ENCODE measurements around the gene RFXANK. TPM values are rescaled to one million over a fixed set of nuclear protein-coding genes. Genes with fewer than 3 reads are reported as not detected.

Gene RFXANK
- total RNA-seq, 1 donor from 2014 or later = 31.2 TPM

DNA sequence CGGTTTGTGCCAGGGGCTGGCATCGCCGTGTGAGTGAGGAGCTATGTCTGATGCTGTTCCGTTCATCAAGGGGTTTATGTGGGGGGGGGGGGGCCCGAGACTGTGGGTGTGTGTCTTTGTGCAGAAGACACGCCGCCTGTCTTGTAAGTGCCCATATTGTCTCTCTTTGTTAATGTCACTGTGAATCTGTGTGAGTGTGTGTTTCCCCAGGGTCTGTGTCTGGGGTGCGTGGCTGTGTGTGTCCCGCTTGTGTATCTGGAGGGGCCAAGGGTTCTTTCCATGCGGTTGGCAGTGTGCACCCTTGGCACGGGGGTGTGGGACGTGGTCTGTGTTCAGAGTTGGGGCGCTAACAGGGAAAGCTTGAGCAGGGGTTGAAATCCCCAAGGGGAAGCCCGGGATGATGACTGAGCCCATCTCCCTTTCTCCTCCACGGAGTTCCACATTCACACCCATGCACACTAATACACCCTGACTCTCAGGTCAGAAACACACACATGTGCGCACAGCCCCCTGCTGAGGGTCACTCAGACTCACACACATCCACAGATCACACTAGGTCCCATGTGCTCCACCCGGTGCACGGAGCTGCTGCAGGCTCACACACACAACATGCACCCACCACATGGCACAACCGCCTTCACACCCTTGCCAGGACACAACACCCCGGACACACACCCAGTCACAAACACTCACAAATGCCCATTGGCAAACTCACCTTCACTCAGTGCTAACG is 21.5 kb downstream of the RFXANK start:
- Mint-ChIP-seq H3K9me3 (no peaks in the 10 kb centered on the region), H3K27me3 (ENCODE audit: insufficient read depth, low read depth) (peaks cover 39% of the 10 kb centered on the region), H3K4me1 (peaks cover 18% of the 10 kb centered on the region), H3K4me3 (peak overlapping the region; percentile 61), H3K36me3 (no peaks in the 10 kb centered on the region), H3K27ac (no peak overlapping the region)
- DNase-seq (ENCODE audit: low spot score) = no peak
- no peaks in the 10 kb centered on the region for H3K9me3 ChIP-seq (ENCODE audit: low read depth)
- no peak overlapping the region for H3K27ac ChIP-seq
- peaks cover 6% of the 10 kb centered on the region for H3F3A ChIP-seq (ENCODE audit: low read depth)
- H4K20me1 ChIP-seq (ENCODE audit: low read depth) = peaks cover 31% of the 10 kb centered on the region
- H3K9ac ChIP-seq = no peak overlapping the region
- H3K79me2 ChIP-seq (ENCODE audit: low read depth) = no peaks in the 10 kb centered on the region
- peak overlapping the region; percentile 79 for H3K4me2 ChIP-seq
- H3K27me3 ChIP-seq = peaks cover 63% of the 10 kb centered on the region
- H3K4me3 ChIP-seq = no peak overlapping the region
- no peaks in the 10 kb centered on the region for H3K36me3 ChIP-seq
- no peak for TF ChIP-seq EZH2phosphoT487 (IDR thresholded peaks at IDR 0.05)
- TF ChIP-seq, protein P1, sequence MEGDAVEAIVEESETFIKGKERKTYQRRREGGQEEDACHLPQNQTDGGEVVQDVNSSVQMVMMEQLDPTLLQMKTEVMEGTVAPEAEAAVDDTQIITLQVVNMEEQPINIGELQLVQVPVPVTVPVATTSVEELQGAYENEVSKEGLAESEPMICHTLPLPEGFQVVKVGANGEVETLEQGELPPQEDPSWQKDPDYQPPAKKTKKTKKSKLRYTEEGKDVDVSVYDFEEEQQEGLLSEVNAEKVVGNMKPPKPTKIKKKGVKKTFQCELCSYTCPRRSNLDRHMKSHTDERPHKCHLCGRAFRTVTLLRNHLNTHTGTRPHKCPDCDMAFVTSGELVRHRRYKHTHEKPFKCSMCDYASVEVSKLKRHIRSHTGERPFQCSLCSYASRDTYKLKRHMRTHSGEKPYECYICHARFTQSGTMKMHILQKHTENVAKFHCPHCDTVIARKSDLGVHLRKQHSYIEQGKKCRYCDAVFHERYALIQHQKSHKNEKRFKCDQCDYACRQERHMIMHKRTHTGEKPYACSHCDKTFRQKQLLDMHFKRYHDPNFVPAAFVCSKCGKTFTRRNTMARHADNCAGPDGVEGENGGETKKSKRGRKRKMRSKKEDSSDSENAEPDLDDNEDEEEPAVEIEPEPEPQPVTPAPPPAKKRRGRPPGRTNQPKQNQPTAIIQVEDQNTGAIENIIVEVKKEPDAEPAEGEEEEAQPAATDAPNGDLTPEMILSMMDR (IDR thresholded peaks at IDR 0.05) = no peak
- no peaks in the 10 kb centered on the region for H3K4me1 ChIP-seq
- no peak overlapping the region for H2AFZ ChIP-seq (replicated peaks)

- H3K27ac Mint-ChIP-seq = no peak overlapping the region
- no peak overlapping the region for H3K9ac ChIP-seq
- peaks cover 6% of the 10 kb centered on the region for H3F3A ChIP-seq (ENCODE audit: low read depth)
- no peaks in the 10 kb centered on the region for H3K9me3 ChIP-seq (ENCODE audit: low read depth)
- H3K79me2 ChIP-seq (ENCODE audit: low read depth) = no peaks in the 10 kb centered on the region
- no peak overlapping the region for H3K4me3 ChIP-seq
- H3K27ac ChIP-seq = no peak overlapping the region
- H3K27me3 ChIP-seq = peaks cover 58% of the 10 kb centered on the region
- peak; percentile 42 for DNase-seq (ENCODE audit: low spot score)
- peak overlapping the region; percentile 69 for H3K4me3 Mint-ChIP-seq
- H3K9me3 Mint-ChIP-seq = no peaks in the 10 kb centered on the region
- H3K4me1 ChIP-seq = no peaks in the 10 kb centered on the region
- no peak overlapping the region for H2AFZ ChIP-seq (replicated peaks)
- H3K36me3 ChIP-seq = no peaks in the 10 kb centered on the region
- H3K4me1 Mint-ChIP-seq = peaks cover 18% of the 10 kb centered on the region
- no peak overlapping the region for H3K4me2 ChIP-seq
- H3K27me3 Mint-ChIP-seq (ENCODE audit: insufficient read depth, low read depth) = peaks cover 39% of the 10 kb centered on the region
- no peak for TF ChIP-seq EZH2 (IDR thresholded peaks at IDR 0.05)
- TF ChIP-seq, protein P1 (IDR thresholded peaks at IDR 0.05) = no peak
- TF ChIP-seq EZH2phosphoT487 (IDR thresholded peaks at IDR 0.05) = no peak
- H3K36me3 Mint-ChIP-seq = no peaks in the 10 kb centered on the region
- peaks cover 31% of the 10 kb centered on the region for H4K20me1 ChIP-seq (ENCODE audit: low read depth)
Measured at GRCh38 chr19:19214159-19214490, 22.1 kb downstream of the RFXANK start.

DNA sequence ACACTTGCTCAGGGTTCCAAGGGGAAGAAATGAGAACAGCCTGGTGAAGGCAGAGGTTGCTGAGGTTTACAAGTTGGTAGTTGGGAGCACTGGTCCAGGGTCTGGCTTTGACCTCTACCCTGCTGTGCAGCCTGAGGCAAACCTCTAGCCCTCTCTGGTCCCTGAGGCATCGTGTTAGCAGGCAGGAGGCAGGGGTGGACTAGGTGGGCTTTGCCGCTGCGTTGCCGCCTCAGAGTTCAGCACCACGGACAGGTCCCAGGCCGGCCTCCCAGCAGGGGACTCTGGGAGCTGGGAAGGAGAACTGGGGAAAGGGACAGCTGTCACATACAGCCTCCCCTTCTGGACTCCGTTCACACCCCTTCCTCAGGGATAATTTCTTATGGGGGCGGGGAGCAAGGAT is 22.8 kb downstream of the RFXANK start:
- Mint-ChIP-seq H3K4me1 (peaks cover 18% of the 10 kb centered on the region), H3K27me3 (ENCODE audit: insufficient read depth, low read depth) (peaks cover 44% of the 10 kb centered on the region), H3K36me3 (no peaks in the 10 kb centered on the region), H3K27ac (no peak overlapping the region), H3K9me3 (no peaks in the 10 kb centered on the region), H3K4me3 (peak overlapping the region; percentile 69)
- no peak for TF ChIP-seq EZH2 (IDR thresholded peaks at IDR 0.05)
- TF ChIP-seq EZH2phosphoT487 (IDR thresholded peaks at IDR 0.05) = no peak
- TF ChIP-seq, protein P1 (IDR thresholded peaks at IDR 0.05) = no peak
- Histone ChIP-seq H3K36me3 (no peaks in the 10 kb centered on the region), H4K20me1 (ENCODE audit: low read depth) (peaks cover 31% of the 10 kb centered on the region), H2AFZ (replicated peaks) (no peak overlapping the region), H3K4me2 (no peak overlapping the region), H3F3A (ENCODE audit: low read depth) (peaks cover 6% of the 10 kb centered on the region), H3K79me2 (ENCODE audit: low read depth) (no peaks in the 10 kb centered on the region), H3K9ac (no peak overlapping the region), H3K4me1 (no peaks in the 10 kb centered on the region), H3K4me3 (no peak overlapping the region), H3K27me3 (peaks cover 50% of the 10 kb centered on the region), H3K9me3 (ENCODE audit: low read depth) (no peaks in the 10 kb centered on the region), H3K27ac (no peak overlapping the region)
- DNase-seq (ENCODE audit: low spot score) = peak; percentile 87

All from neural progenitor cell (in vitro differentiated cells).